Eye (tissue), 1 donor: Measurements from ENCODE around the gene KRT16.
A peak's percentile ranks its signal among the peaks of the same experiment; 100 is the strongest.
"Not testable (repeated sequence)": the region's sequence is repeated elsewhere in the genome, so short reads cannot be mapped to it uniquely, and the experiment has no call there.

Experiments
- DNase-seq: peaks from one replicate; pipeline ENCODE4 v3.0.0-alpha.2; 2015

The KRT16 gene

DNA sequence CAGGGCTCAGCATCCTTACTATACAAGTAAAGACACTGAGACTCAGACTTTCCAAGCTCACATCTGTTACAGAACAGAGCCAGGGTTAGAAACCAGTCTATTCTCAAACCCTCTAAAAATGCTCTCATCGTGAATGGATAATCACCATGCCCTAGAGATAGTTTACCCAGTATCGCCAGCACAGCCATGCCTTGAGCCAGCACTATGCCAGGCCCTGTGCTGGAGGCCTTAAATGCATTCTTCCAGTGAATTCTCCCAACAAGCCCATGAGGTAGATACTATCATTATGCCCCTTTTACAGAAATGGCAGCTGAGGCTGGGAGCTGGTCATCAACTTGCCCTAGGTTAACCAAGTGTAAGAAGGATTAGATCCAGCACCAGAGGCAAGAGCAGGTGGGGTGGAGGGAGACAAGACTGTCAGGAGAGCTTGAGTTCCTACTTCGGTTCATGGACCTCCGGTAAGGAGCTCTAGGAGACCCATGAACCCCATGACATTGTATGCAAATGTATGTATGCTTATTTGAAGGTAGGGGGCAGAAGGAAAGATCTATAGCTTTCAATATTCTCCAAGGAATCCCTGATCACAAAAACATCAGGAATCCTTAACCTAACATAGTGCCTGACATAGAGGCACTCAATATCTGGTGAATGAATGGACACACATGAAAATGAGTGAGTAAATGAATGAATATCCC, 31.1 kb downstream of the KRT16 start:
- no peak for DNase-seq

- no peak for DNase-seq
Observed at GRCh38 chr17:41580687-41581365, 31.7 kb downstream of the KRT16 start.

- no peak for DNase-seq
Observed at GRCh38 chr17:41580244-41580575, 32.4 kb downstream of the KRT16 start.

GRCh38 chr17:41579484-41580243, 32.9 kb downstream of the KRT16 start:
- DNase-seq, result peak; percentile 97

DNA sequence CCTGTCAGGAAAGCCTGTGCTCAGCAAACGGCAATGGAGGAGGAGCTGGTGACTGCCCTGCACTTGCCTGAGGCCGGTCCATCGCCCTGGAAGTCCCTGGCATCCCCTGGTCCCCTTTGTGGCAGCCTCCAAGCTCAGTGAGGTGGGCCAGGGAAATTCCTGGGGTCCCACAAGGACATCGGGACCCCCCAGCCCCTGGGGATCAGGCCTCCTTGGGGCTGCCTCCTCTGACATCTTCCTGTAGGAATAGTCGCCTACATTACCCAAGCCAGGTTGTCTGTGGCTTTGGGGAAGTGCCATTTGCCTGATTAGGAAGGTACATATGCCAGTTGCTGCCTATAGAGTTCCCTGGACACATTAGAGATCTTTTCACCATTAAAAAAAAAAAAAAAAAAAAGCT, 33.6 kb downstream of the KRT16 start:
- DNase-seq, result no peak

DNA sequence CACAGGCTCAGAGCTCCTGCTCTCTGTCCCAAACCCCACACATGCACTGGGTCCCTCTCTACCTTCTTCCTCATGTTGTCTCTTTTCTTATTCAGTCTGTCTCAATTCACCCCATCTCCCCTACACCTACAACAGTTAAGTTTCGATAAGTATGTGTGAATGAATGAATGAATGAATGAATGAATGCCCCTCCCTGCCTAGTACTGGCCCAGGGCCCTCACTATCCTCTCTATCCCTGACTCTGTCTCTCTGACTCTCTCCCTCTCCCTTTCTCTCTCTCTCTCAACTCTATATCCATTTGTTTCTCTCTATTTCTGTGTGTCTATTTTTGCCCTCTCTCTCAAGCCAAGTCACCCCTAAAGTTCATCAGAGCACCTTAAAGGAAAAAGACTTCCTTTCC, 34.0 kb downstream of the KRT16 start:
- no peak for DNase-seq

GRCh38 chr17:41576740-41577139, 35.8 kb downstream of the KRT16 start:
- DNase-seq, result not testable (repeated sequence)

DNA sequence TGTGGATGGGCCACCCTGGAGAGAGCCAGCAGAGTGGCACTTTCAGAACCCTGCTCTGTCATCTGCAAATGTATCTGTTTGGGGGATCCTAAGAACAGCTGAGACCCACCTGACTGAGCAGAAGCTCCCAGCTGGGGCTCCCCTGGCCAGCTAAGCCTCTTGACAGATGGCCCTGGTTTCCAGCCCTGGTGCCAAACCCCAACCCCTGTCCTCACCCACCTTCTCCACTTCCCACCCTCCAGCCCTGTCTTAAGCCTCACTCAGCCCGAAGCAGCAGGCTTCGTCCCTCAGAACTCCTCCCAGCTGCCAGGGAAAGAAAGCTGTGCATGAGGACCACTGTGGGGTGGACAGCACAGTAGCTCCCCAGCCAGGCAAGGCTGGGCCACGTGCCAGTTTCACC, 37.2 kb downstream of the KRT16 start:
- DNase-seq, result no peak

DNA sequence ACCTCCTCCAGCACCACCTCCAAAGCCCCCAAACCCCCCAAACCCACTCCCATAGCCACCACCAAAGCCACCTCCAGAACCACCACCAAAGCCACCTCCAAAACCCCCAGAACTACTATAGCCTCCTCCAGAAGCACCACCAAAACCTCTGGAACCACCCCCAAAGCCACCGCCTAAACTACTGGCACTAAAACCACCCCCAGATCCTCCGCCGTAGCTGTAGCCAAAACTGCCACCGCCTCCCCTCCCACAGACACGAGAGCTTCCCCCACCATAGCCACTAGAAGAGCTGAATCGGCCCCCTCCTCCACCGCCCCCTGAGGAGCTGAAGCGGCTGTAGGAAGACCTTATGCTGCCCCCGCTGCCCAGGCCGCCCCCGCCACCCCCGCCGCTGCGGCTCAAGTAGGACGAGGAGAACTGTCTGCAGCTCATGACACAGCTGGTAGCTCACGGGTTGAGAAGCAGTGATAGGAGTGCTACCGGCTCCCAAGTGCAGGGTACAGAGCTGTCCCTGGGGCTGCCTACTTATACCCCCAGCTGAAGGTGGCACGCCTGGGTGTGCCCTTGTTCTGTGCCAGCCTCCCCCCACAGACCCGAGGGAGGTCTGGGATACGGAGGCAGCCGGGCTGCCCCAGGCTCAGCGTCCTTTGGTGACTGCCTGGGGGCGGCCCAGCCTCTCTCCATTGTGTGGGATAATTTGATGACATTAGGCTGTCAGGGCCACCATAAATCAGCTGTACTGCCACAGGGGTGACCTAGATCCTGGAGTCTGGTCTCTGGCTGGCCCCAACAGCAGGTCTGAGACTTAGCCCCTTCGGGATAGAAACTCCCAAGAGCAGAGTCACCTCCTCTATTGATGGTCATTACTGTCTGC, 40.8 kb downstream of the KRT16 start, which contains the start of gene KRT9:
Gene KRT9 (minus strand): TSS at position 499 of the 874 bp plus-strand sequence. CDS start 67 bp downstream, at position 432.
- DNase-seq, result peak; percentile 60

- no peak for DNase-seq
Observed at GRCh38 chr17:41567317-41567716, 45.2 kb downstream of the KRT16 start.

DNA sequence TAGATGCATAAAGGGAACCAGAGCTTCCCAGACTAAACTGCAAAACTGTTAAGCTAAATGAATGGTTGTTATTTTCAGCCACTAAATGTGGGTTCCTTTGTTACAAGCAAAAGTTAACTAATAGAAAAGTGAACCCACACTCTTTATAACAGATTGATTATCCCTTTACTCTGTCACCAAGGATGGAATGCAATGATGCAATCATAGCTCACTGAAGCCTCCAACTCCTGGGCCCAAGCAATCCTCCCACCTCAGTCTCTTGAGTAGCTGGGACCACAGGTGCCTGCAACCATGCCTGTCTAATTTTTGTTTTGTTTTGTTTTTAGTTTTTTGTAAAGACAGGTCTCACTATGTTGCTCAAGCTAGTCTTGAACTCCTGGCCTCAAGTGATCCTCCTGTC, 47.2 kb downstream of the KRT16 start:
- DNase-seq, result no peak

DNA sequence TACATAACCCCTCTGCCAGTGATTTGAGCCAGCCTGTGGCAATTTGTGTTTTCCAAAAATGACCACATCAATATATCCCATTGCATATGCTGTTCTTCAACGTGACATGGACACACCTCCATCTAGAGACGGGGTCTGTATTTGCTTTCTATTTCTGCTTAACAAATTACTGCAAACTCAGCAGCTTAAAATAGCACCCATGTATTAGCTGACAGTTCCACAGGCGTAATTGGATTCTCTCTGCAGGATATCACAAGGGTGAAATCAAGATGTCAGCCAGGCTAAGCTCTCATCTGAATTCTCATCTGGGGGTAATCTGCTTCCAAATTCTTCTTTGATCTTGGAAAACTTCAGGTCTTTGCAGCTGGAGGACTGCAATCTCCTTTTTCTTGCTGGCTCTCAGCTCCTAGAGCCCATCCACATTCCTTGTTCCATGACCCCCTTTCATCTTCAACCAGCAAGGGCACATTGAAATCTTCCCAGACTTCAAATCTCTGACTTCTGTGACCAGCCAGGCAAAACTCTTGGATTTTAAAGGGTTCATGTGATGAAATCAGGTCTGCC, 48.9 kb downstream of the KRT16 start:
- no peak for DNase-seq

- DNase-seq, result no peak
Observed at GRCh38 chr17:41561554-41561953, 51.0 kb downstream of the KRT16 start.
